ENCODE results near the gene SERBP1. TPM values are rescaled to one million over a fixed set of nuclear protein-coding genes. Genes with fewer than 3 reads are reported as not detected.

The SERBP1 gene
- total RNA-seq, 2 donors from 2014 or later: 354 to 447 TPM

- H3K9me3 Mint-ChIP-seq: no peaks in the 10 kb centered on the region
- peaks cover 7 to 66% of the 10 kb centered on the region in 2 donors for H3K36me3 Mint-ChIP-seq
- no peak for ATAC-seq
- peak overlapping the region in 1 of 2 donors; percentile 4 for H3K27ac Mint-ChIP-seq
- no peak for DNase-seq (ENCODE audit: low spot score in 2 of 2)
These were observed 68.6 kb downstream of the SERBP1 start for GRCh38 chr1:67361641-67362040.

GRCh38 chr1:67359592-67359991 is 70.6 kb downstream of the SERBP1 start:
- Mint-ChIP-seq H3K27ac (peak overlapping the region in 1 of 2 donors; percentile 65), H3K36me3 (peaks cover 26 to 68% of the 10 kb centered on the region in 2 donors), H3K9me3 (no peaks in the 10 kb centered on the region)
- DNase-seq (ENCODE audit: low spot score in 2 of 2) (no peak), ATAC-seq (peak in 1 of 2 donors; percentile 46)

Other genes starting within 250 kb of the SERBP1 start
- gene IL12RB2, start 122.5 kb downstream of the SERBP1 start, total RNA-seq: 100 to 1,000 TPM in 1 of 2 donors, 10 to 100 TPM in 1; 29.5 to 123 TPM

Data from activated naive CD4-positive, alpha-beta T cell treated with anti-CD3 and anti-CD28 coated beads, Interleukin-2, amount 50 U/mL, for 72 hours (primary cell).